ENCODE measurements around the gene ADAMTS20. TPM values are rescaled to one million over a fixed set of nuclear protein-coding genes. Genes with fewer than 3 reads are reported as not detected.

ADAMTS20 gene
- total and polyA plus RNA-seq, 10 of the 15 experiments (the other 5 are each of a cell fraction or from before 2014, with no cell fraction given): 0.33 TPM; not detected in 9

DNA sequence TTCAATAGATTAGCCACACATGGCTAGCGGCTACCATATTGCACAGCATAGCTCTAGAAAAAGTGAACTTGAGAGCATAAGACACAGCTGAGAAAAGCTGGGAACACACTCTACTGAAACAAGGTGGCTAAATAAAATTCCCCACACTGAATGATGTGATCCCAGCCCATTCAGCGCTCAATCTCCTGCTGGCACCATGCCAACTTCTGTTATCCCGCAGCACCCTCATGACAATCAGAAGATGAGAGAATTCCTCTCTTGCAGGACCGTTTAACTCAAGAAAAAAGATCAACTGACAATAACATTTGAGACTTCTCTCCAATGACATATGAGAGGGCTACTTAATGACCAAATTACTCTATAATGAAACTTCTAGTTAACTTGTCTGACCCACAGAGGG is 115.4 kb downstream of the ADAMTS20 start:
- Histone ChIP-seq H3K27me3 (replicated peaks in 1 of 2; ENCODE audit: control insufficient read depth in 2 of 2, insufficient read depth in 2 of 2, low read length in 1 of 2) (no peaks in the 10 kb centered on the region), H2AFZ (ENCODE audit: control insufficient read depth, low read depth, low read length) (no peak overlapping the region), H3K27ac (ENCODE audit: control insufficient read depth, insufficient read depth) (no peak overlapping the region), H3K4me1 (ENCODE audit: control insufficient read depth, insufficient read depth, low read length) (no peaks in the 10 kb centered on the region), H3K9me3 (replicated peaks; ENCODE audit: control insufficient read depth, insufficient read depth, low read length) (no peaks in the 10 kb centered on the region), H3K4me2 (ENCODE audit: control insufficient read depth, insufficient read depth) (no peak overlapping the region), H3K36me3 (ENCODE audit: control insufficient read depth in 2 of 2, insufficient read depth in 2 of 2, low read length in 1 of 2) (no peaks in the 10 kb centered on the region), H3K4me3 (no peak overlapping the region), H3K9ac (ENCODE audit: control insufficient read depth, insufficient read depth, low read length) (no peak overlapping the region), H4K20me1 (ENCODE audit: control insufficient read depth, insufficient read depth) (no peaks in the 10 kb centered on the region), H3K79me2 (ENCODE audit: control insufficient read depth, insufficient read depth, low read length) (no peaks in the 10 kb centered on the region)
- in situ Hi-C loops (cut with MboI): no loop called here
- ChIA-PET RAD21 (ENCODE audit: unreplicated experiment) (no interaction called here), CTCF (no interaction called here), POLR2A (no interaction called here), SMC1A (ENCODE audit: uncharacterized antibody, unreplicated experiment) (no interaction called here)
- DNase-seq (ENCODE audit: low read depth, low spot score): no peak
- intact Hi-C loops (cut with micrococcal nuclease; ENCODE audit: unreplicated experiment): no loop called here
- FAIRE-seq: no peak
- no TSS peak for BruUV-seq (replicated peaks)
- no peak for ATAC-seq
- WGBS (ENCODE audit: insufficient coverage, insufficient replicate concordance, low lambda C conversion rate, missing lambda C conversion rate): 68% methylated on average over 4 of the region's 4 CpGs
- no peak for TF ChIP-seq ZBED1 (IDR thresholded peaks at IDR 0.05; ENCODE audit: borderline replicate concordance)

DNA sequence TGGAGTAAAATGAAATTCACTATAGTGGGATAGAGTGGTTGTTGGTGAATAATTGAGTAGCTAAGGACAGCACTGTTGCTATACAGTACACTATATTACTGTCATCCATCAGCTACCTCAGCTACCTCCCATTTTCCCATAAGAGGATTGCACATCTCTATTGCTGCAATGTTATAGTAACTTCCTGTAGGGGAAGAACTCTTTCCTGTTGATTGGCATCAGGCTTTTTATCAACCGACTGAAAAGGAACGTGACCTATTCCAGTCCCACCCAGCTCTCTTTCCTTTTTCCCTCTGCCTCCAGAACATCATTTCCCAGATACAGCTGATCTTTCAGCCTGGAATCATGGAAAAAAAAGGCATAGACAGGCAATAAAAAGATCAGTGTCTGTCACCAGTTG is 117.4 kb downstream of the ADAMTS20 start:
- no peaks in the 10 kb centered on the region for H4K20me1 ChIP-seq (ENCODE audit: control insufficient read depth, insufficient read depth)
- H3K27me3 ChIP-seq (replicated peaks in 1 of 2; ENCODE audit: control insufficient read depth in 2 of 2, insufficient read depth in 2 of 2, low read length in 1 of 2): no peaks in the 10 kb centered on the region
- no peaks in the 10 kb centered on the region for H3K4me1 ChIP-seq (ENCODE audit: control insufficient read depth, insufficient read depth, low read length)
- no peak overlapping the region for H3K27ac ChIP-seq (ENCODE audit: control insufficient read depth, insufficient read depth)
- BruUV-seq (replicated peaks): no TSS peak
- TF ChIP-seq IKZF2 (IDR thresholded peaks at IDR 0.05) (no peak), CHD4 (IDR thresholded peaks at IDR 0.05) (no peak), ZNF622 (IDR thresholded peaks at IDR 0.05) (no peak), TCF12 (IDR thresholded peaks at IDR 0.05; ENCODE audit: low read depth, low read length) (no peak), ZZZ3 (IDR thresholded peaks at IDR 0.05; ENCODE audit: control insufficient read depth, insufficient read length, low read depth) (no peak), POLR2A (IDR thresholded peaks at IDR 0.05; ENCODE audit: low read depth, low read length) (no peak), RUNX3 (IDR thresholded peaks at IDR 0.05; ENCODE audit: low read length) (no peak), KDM1A (IDR thresholded peaks at IDR 0.05; ENCODE audit: borderline replicate concordance) (no peak), CBX5 (IDR thresholded peaks at IDR 0.05; ENCODE audit: low read depth) (no peak), BMI1 (IDR thresholded peaks at IDR 0.05; ENCODE audit: borderline replicate concordance) (no peak), PML (IDR thresholded peaks at IDR 0.05; ENCODE audit: low read length) (no peak), ESRRA (IDR thresholded peaks at IDR 0.05; ENCODE audit: low read length) (no peak), ZNF24 (IDR thresholded peaks at IDR 0.05) (no peak), GABPA (IDR thresholded peaks at IDR 0.05; ENCODE audit: low read depth) (no peak), GATAD2B (conservative IDR thresholded peaks at IDR 0.05; ENCODE audit: low read depth) (no peak)
- TF ChIP-seq, protein P1, sequence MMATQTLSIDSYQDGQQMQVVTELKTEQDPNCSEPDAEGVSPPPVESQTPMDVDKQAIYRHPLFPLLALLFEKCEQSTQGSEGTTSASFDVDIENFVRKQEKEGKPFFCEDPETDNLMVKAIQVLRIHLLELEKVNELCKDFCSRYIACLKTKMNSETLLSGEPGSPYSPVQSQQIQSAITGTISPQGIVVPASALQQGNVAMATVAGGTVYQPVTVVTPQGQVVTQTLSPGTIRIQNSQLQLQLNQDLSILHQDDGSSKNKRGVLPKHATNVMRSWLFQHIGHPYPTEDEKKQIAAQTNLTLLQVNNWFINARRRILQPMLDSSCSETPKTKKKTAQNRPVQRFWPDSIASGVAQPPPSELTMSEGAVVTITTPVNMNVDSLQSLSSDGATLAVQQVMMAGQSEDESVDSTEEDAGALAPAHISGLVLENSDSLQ (IDR thresholded peaks at IDR 0.05): no peak
- H3K9me3 ChIP-seq (replicated peaks; ENCODE audit: control insufficient read depth, insufficient read depth, low read length): no peaks in the 10 kb centered on the region
- WGBS (ENCODE audit: insufficient coverage, insufficient replicate concordance, low lambda C conversion rate, missing lambda C conversion rate): 50% methylated on average over 2 of the region's 2 CpGs
- no peaks in the 10 kb centered on the region for H3K36me3 ChIP-seq (ENCODE audit: control insufficient read depth in 2 of 2, insufficient read depth in 2 of 2, low read length in 1 of 2)
- no peak overlapping the region for H2AFZ ChIP-seq (ENCODE audit: control insufficient read depth, low read depth, low read length)
- SMC1A ChIA-PET (ENCODE audit: uncharacterized antibody, unreplicated experiment): interaction anchor here (0.6 to 1.1 kb wide), 3 partner anchors 9 to 90 kb away, joined by 3 to 8 read pairs (median 4); no protein-coding TSS in a partner anchor
- no peak overlapping the region for H3K9ac ChIP-seq (ENCODE audit: control insufficient read depth, insufficient read depth, low read length)
- no peak overlapping the region for H3K4me2 ChIP-seq (ENCODE audit: control insufficient read depth, insufficient read depth)
- RAD21 ChIA-PET (ENCODE audit: unreplicated experiment): no interaction called here
- no peaks in the 10 kb centered on the region for H3K79me2 ChIP-seq (ENCODE audit: control insufficient read depth, insufficient read depth, low read length)
- DNase-seq (ENCODE audit: low read depth, low spot score): no peak
- in situ Hi-C loops (cut with MboI) (no loop called here), intact Hi-C loops (cut with micrococcal nuclease; ENCODE audit: unreplicated experiment) (no loop called here)
- ATAC-seq: no peak
- H3K4me3 ChIP-seq: no peak overlapping the region
- no peak for FAIRE-seq
- POLR2A ChIA-PET: no interaction called here
- CTCF ChIA-PET: interaction anchor here (1.4 to 2.2 kb wide), 2 partner anchors 9 to 10 kb away, joined by 3 to 8 read pairs; no protein-coding TSS in a partner anchor

All from GM12878 (cell line).